ENCODE data around the gene B4GALT6. TPM values are rescaled to one million over a fixed set of nuclear protein-coding genes. Genes with fewer than 3 reads are reported as not detected.

Gene B4GALT6
- total and polyA plus RNA-seq, 2 donors (not counting 1 experiment from before 2014, with no cell fraction given), result 1.7 TPM; not detected in 1

GRCh38 chr18:31723990-31724711, 39.8 kb upstream of the B4GALT6 start:
- Histone ChIP-seq H3K9ac (ENCODE audit: low read length) (peak overlapping the region; percentile 42), H3K4me2 (replicated peaks; ENCODE audit: low read depth, low read length, poor library complexity, severe bottlenecking) (peak overlapping the region; percentile 60), H3K79me2 (ENCODE audit: control insufficient read depth, insufficient read depth, low read length) (no peaks in the 10 kb centered on the region), H3K4me3 (ENCODE audit: control extremely low read depth in 1 of 5, extremely low read depth in 1 of 5, insufficient read depth in 1 of 5, low read depth in 2 of 5, low read length in 4 of 5) (peak overlapping the region in 3 of 5 experiments; percentile 13 to 37 (median 27)), H3K9me3 (ENCODE audit: control extremely low read depth in 1 of 3, control insufficient read depth in 2 of 3, insufficient read depth in 1 of 3, low read length in 2 of 3) (peaks cover 0 to 3% (median 0%) of the 10 kb centered on the region in 3 donors), H3K27me3 (replicated peaks in 1 of 4; ENCODE audit: control extremely low read depth in 1 of 4, control insufficient read depth in 3 of 4, insufficient read depth in 4 of 4, low read length in 3 of 4) (peaks cover 0 to 18% (median 13%) of the 10 kb centered on the region in 4 experiments), H4K20me1 (ENCODE audit: control insufficient read depth, insufficient read depth, low read length, poor library complexity, severe bottlenecking) (no peaks in the 10 kb centered on the region), H3K4me1 (ENCODE audit: control insufficient read depth in 2 of 2, insufficient read depth in 2 of 2, low read length in 2 of 2) (peaks cover 0 to 5% of the 10 kb centered on the region in 2 donors), H3K36me3 (replicated peaks in 1 of 2; ENCODE audit: control extremely low read depth in 1 of 2, control insufficient read depth in 1 of 2, extremely low read depth in 1 of 2, insufficient read depth in 2 of 2, low read length in 1 of 2) (no peaks in the 10 kb centered on the region), H3K27ac (ENCODE audit: low read length in 2 of 2) (no peak overlapping the region), H2AFZ (ENCODE audit: insufficient read depth, low read depth, low read length, poor library complexity, severe bottlenecking) (peak overlapping the region; percentile 49)
- peak overlapping the region; percentile 73 for H3K4me3 Mint-ChIP-seq
- peaks cover 3% of the 10 kb centered on the region for H3K9me3 Mint-ChIP-seq (ENCODE audit: insufficient read depth)
- peaks cover 2% of the 10 kb centered on the region for H3K4me1 Mint-ChIP-seq
- DNase-seq, result no peak
- peaks cover 27% of the 10 kb centered on the region for H3K27me3 Mint-ChIP-seq
- no peak for ATAC-seq (ENCODE audit: low read depth)
- no peak overlapping the region for H3K27ac Mint-ChIP-seq
- WGBS (ENCODE audit: insufficient coverage), result 26% methylated on average over 40 of the region's 43 CpGs
- POLR2A ChIA-PET, result no interaction called here
- TF ChIP-seq EZH2 (IDR thresholded peaks at IDR 0.05; ENCODE audit: borderline replicate concordance, insufficient read depth, low read depth, low read length, poor library complexity, severe bottlenecking) (no peak), CTCF (IDR thresholded peaks at IDR 0.05) (no peak)
- intact Hi-C loops (cut with micrococcal nuclease), result no loop called here
- CTCF ChIA-PET, result interaction anchor here (0.8 to 5.9 kb wide), 7 partner anchors 9 to 176 kb away, joined by 6 to 86 read pairs (median 9); no protein-coding TSS in a partner anchor

GRCh38 chr18:31723639-31723989, 39.2 kb upstream of the B4GALT6 start:
- intact Hi-C loops (cut with micrococcal nuclease), result no loop called here
- H3K36me3 ChIP-seq (replicated peaks in 1 of 2; ENCODE audit: control extremely low read depth in 1 of 2, control insufficient read depth in 1 of 2, extremely low read depth in 1 of 2, insufficient read depth in 2 of 2, low read length in 1 of 2), result no peaks in the 10 kb centered on the region
- no peaks in the 10 kb centered on the region for H3K79me2 ChIP-seq (ENCODE audit: control insufficient read depth, insufficient read depth, low read length)
- POLR2A ChIA-PET, result no interaction called here
- peaks cover 0 to 5% (median 0%) of the 10 kb centered on the region in 3 donors for H3K9me3 ChIP-seq (ENCODE audit: control extremely low read depth in 1 of 3, control insufficient read depth in 2 of 3, insufficient read depth in 1 of 3, low read length in 2 of 3)
- peak overlapping the region; percentile 26 for H3K4me3 Mint-ChIP-seq
- no peak overlapping the region for H3K4me3 ChIP-seq (ENCODE audit: control extremely low read depth in 1 of 5, extremely low read depth in 1 of 5, insufficient read depth in 1 of 5, low read depth in 2 of 5, low read length in 4 of 5)
- H3K4me1 ChIP-seq (ENCODE audit: control insufficient read depth in 2 of 2, insufficient read depth in 2 of 2, low read length in 2 of 2), result peaks cover 0 to 5% of the 10 kb centered on the region in 2 donors
- peak overlapping the region; percentile 60 for H3K4me2 ChIP-seq (replicated peaks; ENCODE audit: low read depth, low read length, poor library complexity, severe bottlenecking)
- no peak for ATAC-seq (ENCODE audit: low read depth)
- WGBS (ENCODE audit: insufficient coverage), result 68% methylated on average over 4 of the region's 7 CpGs
- CTCF ChIA-PET, result interaction anchor here (1.6 to 5.9 kb wide), 9 partner anchors 8 to 175 kb away, joined by 4 to 86 read pairs (median 9); no protein-coding TSS in a partner anchor
- no peak overlapping the region for H3K27ac Mint-ChIP-seq
- TF ChIP-seq CTCF (IDR thresholded peaks at IDR 0.05) (no peak), EZH2 (IDR thresholded peaks at IDR 0.05; ENCODE audit: borderline replicate concordance, insufficient read depth, low read depth, low read length, poor library complexity, severe bottlenecking) (no peak)
- peaks cover 0 to 16% (median 13%) of the 10 kb centered on the region in 4 experiments for H3K27me3 ChIP-seq (replicated peaks in 1 of 4; ENCODE audit: control extremely low read depth in 1 of 4, control insufficient read depth in 3 of 4, insufficient read depth in 4 of 4, low read length in 3 of 4)
- H3K9ac ChIP-seq (ENCODE audit: low read length), result no peak overlapping the region
- no peak for DNase-seq
- H4K20me1 ChIP-seq (ENCODE audit: control insufficient read depth, insufficient read depth, low read length, poor library complexity, severe bottlenecking), result no peaks in the 10 kb centered on the region
- H3K27me3 Mint-ChIP-seq, result peaks cover 26% of the 10 kb centered on the region
- H3K27ac ChIP-seq (ENCODE audit: low read length in 2 of 2), result no peak overlapping the region
- H3K4me1 Mint-ChIP-seq, result peaks cover 2% of the 10 kb centered on the region
- H3K9me3 Mint-ChIP-seq (ENCODE audit: insufficient read depth), result peaks cover 3% of the 10 kb centered on the region
- H2AFZ ChIP-seq (ENCODE audit: insufficient read depth, low read depth, low read length, poor library complexity, severe bottlenecking), result no peak overlapping the region
